GM19324 (cell line): ENCODE data around the gene NTHL1.

Experiments used
- ATAC-seq: cut with Tn5 transposase; IDR thresholded peaks from one replicate; pipeline ENCODE4 v1.9.1; 2021; ENCODE audit warnings: mild to moderate bottlenecking, moderate library complexity; ENCODE audit not compliant: unreplicated experiment, low FRiP score

The NTHL1 gene

GRCh38 chr16:2066139-2066538 lies 18.5 kb upstream of the NTHL1 start:
- no peak for ATAC-seq

- no peak for ATAC-seq
These were observed 16.8 kb upstream of the NTHL1 start for GRCh38 chr16:2064368-2064945.

- ATAC-seq: no peak
These were observed 16.2 kb upstream of the NTHL1 start for GRCh38 chr16:2063861-2064260.

- ATAC-seq: no peak
These were observed 15.2 kb upstream of the NTHL1 start for GRCh38 chr16:2062801-2063200.

GRCh38 chr16:2061526-2061925 lies 13.9 kb upstream of the NTHL1 start:
- ATAC-seq: no peak

- no peak for ATAC-seq
These were observed 13.4 kb upstream of the NTHL1 start for GRCh38 chr16:2061023-2061422.

- no peak for ATAC-seq
These were observed 12.7 kb upstream of the NTHL1 start for GRCh38 chr16:2060346-2060745.

- ATAC-seq: no peak
These were observed 11.2 kb upstream of the NTHL1 start for GRCh38 chr16:2058872-2059271.

GRCh38 chr16:2058420-2058819 lies 10.8 kb upstream of the NTHL1 start:
- ATAC-seq: no peak

- no peak for ATAC-seq
These were observed 9.8 kb upstream of the NTHL1 start for GRCh38 chr16:2057438-2057837.

GRCh38 chr16:2056681-2057407 lies 9.2 kb upstream of the NTHL1 start:
- ATAC-seq: no peak

- no peak for ATAC-seq
These were observed 8.4 kb upstream of the NTHL1 start for GRCh38 chr16:2056077-2056476.

GRCh38 chr16:2054543-2055245 lies 7.1 kb upstream of the NTHL1 start:
- no peak for ATAC-seq

- no peak for ATAC-seq
These were observed 6.3 kb upstream of the NTHL1 start for GRCh38 chr16:2053897-2054296.

- ATAC-seq: no peak
These were observed 5.6 kb upstream of the NTHL1 start for GRCh38 chr16:2053211-2053610.

- peak; percentile 3 for ATAC-seq
These were observed 496 bp upstream of the NTHL1 start for GRCh38 chr16:2048116-2048543.

GRCh38 chr16:2046893-2047329 lies 723 bp downstream of the NTHL1 start:
- no peak for ATAC-seq

GRCh38 chr16:2045965-2046892 lies 1.4 kb downstream of the NTHL1 start:
- ATAC-seq: no peak

- no peak for ATAC-seq
These were observed 3.1 kb downstream of the NTHL1 start for GRCh38 chr16:2044541-2044940.

GRCh38 chr16:2043667-2044451 lies 3.8 kb downstream of the NTHL1 start:
- no peak for ATAC-seq
